GM19099 (cell line): ENCODE measurements around the gene SLC25A6.

Source experiments
- POLR2A ChIP-seq: IDR thresholded peaks from 3 replicates; pipeline ENCODE4 v1.6.1; 2011; ENCODE audit warnings: low read depth; ENCODE audit not compliant: insufficient read length; ENCODE audit errors: extremely low read depth

Gene SLC25A6

DNA sequence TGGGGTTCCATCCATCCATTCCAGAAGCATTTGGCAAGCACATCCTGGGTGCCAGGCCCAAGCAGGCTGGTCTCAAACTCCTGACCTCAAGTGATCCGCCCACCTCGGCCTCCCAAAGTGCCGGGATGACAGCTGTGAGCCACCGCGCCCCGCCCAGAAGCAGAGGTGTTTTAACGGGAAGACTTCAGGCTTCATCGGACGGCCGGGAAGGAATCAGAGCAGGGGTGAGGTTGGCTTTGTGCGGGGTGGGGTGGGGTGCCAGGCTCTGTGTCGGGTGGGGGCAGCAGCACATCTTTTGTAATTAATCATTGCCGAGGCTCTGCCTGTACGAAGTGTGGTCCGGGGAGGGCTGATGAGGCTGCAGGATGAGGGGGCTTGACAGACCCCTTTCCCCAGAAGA, 5.1 kb upstream of the SLC25A6 start:
- TF ChIP-seq POLR2A, result no peak

DNA sequence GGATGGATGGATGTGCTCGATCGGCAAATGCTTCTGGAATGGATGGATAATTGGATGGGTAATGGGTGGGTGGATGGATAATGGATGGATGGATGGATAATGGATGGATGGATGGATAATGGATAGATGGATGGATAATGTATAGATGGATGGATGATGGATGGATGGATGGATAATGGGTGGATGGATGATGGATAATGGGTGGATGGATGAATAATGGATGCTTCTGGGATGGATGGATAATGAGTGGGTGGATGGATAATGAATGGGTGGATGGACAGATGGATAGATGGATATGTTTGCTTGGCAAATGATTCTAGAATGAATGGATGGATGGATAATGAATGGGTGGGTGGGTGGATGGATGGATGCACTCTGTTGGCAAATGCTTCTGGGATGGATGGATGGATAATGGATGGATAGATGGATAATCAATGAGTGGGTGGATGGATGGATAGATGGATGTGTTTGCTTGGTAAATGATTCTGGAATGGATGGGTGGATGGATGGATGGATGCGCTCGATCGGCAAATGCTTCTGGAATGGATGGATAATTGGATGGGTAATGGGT, 3.8 kb upstream of the SLC25A6 start:
- TF ChIP-seq POLR2A, result peak; percentile 13

DNA sequence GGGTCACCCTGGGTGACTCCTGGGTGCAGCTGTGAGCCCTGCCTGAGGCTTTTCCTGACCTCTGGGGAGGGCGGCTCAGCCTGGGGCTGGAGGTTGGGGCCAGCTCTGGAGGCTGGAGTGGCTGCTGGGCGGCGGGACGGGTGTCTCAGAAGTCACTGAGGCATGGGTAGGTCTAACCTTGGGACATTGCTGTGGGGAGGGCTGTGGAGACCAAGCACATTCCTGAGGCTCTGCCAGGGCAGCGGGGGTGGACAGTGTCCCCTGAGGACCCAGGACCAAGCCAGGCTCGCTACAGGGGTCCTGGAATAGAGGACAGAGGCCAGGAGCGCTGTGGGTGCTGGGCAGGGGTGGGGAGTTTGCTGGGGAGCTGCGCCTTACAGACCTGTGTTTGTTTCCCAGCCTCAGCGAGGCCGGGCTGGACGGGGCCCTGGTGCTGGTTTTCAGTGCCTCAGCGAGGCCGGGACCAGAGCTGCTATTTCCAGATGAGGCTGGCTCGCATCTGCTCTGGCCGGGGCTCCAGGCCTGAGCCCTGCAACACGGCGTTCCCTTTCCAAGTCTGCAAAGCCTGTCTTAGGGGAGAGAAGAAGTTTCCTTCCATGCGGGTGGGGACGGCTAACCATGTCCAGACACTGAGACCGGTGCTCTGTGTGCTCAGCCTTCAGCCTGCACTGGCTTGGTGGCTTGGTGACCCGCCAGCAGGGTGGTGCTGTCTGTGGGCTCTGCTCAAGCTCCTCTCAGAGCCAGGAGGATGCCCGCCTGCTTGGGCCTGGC, 3.0 kb upstream of the SLC25A6 start:
- TF ChIP-seq POLR2A, result no peak

DNA sequence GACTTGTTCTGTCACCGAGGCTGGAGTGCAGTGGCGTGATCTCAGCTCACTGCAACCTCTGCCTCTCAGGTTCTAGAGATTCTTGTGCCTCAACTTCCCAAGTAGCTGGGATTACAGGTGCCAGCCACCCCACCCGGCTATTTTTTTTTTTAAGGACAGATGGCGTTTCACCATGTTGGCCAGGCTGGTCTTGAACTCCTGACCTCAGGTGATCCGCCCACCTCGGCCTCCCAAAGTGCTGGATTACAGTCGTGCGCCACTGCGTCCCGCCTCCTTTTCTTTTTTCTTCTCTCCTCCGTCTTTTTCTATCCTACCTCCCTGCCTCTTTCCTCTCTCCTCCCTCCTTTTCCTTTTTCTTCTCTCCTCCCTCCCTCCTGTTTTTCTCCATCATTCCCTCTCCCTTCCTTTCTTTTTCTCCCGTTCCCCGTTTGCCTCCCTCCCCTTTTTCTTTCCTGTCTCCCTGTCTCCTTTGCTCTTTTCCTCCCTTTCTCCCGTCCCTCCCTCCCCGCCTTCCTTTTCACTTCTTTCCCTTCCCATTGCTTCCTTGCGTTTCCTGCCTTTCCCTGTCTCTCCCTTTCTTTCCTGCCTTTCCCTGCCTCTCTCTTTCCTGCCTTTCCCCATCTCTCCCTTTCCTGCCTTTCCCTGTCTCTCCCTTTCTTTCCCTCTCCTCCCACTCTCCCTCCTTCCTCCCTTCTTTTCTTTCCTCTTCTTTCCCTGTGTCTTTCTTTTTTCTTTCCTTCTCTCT, 2.1 kb upstream of the SLC25A6 start:
- no peak for TF ChIP-seq POLR2A

GRCh38 chrX:1392376-1393068, 609 bp upstream of the SLC25A6 start:
- TF ChIP-seq POLR2A, result peak; percentile 91

- no peak for TF ChIP-seq POLR2A
Observed at GRCh38 chrX:1391370-1391706, 575 bp downstream of the SLC25A6 start.

- TF ChIP-seq POLR2A, result no peak
Observed at GRCh38 chrX:1390621-1391369, 1.1 kb downstream of the SLC25A6 start.

DNA sequence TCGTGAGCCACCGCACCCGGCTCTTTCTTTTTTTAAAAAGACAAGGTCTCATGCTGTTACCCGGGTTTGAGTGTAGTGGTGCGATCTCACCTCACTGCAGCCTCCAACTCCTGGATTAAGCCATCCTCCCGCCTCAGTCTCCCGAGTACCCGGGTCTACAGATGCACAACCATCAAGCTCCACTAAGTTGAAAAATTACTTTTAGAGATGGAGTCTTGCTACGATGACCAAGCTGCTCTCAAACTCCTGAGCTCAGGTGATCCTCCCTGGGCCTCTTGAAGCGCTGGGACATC, 2.0 kb downstream of the SLC25A6 start:
- no peak for TF ChIP-seq POLR2A

DNA sequence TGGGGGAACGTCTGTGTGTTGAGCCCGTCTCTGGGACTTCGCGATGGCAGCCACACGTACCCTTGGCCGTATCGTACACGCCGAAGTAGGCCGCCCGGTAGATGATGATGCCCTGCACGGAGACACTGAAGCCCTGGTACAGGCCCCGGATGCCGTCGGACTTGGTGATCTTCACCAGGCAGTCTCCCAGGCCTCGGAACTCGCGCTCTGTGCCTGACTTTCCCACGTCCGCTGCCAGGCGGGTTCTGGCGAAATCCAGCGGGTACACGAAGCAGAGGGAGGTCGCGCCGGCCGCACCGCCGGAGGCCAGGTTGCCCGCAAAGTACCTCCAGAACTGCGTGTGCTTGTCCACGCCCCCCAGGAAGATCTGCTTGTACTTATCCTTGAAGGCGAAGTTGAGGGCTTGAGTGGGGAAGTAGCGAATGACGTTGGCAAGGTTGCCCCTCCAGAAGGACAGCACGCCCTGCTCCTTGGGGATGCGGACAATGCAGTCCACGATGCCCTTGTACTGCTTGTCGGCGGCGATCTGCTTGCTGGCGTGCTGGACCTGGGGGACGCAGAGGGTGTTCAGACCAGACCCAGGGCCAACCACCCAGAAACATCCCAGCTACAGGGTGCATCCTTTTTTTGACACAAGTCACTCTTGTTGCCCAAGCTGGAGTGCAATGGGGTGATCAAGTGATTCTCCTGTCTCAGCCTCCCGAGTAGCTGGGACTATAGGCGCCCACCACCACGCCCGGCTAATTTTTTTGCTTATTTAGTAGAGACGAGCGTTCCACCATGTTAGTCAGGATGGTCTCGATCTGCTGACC, 2.5 kb downstream of the SLC25A6 start:
- no peak for TF ChIP-seq POLR2A

DNA sequence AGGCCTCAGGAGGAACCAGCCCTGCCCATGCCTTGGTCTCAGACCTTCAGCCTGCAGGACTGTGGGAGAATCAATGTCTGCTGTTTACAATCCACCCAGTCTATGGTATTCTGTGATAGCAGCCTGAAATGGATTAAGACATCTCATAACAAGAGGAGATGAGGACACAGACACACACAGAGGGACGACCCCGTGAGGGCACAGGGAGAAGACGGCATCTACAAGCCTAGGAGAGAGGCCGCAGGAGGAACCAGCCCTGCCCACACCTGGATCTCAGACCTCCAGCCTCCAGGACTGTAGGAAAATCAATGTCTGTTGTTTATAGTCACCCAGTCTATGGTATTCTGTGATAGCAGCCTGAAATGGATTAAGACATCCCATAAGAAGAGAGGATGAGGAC, 3.3 kb downstream of the SLC25A6 start:
- TF ChIP-seq POLR2A, result no peak

DNA sequence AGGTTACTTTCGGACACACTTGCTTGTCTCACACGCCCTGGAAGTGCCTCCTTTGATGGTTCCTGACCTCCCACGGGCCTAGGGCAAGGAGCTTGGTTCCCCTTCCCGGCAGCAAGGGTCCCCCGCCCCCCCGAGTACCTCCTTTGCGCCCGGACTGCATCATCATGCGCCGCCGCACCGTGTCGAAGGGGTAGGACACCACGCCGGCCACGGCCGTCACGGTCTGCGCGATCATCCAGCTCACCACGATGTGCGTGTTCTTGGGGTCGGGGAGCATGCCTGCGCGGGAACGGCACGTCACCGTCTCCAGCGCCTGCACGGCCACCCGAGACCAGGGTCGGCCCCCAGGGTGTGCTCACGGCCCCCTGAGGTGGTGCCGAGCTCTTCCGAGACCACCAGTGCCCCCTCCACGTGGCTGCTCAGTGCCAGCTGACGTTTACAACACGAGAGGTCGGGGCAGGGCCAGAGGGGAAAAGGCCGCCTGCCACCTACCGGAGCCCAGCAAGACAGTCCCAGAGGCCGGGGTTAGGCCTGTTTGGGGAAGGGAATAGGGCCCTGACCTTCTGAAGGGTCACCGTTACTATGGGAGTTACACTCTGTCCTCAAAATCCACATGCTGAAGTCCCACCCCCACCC, 4.7 kb downstream of the SLC25A6 start:
- no peak for TF ChIP-seq POLR2A

DNA sequence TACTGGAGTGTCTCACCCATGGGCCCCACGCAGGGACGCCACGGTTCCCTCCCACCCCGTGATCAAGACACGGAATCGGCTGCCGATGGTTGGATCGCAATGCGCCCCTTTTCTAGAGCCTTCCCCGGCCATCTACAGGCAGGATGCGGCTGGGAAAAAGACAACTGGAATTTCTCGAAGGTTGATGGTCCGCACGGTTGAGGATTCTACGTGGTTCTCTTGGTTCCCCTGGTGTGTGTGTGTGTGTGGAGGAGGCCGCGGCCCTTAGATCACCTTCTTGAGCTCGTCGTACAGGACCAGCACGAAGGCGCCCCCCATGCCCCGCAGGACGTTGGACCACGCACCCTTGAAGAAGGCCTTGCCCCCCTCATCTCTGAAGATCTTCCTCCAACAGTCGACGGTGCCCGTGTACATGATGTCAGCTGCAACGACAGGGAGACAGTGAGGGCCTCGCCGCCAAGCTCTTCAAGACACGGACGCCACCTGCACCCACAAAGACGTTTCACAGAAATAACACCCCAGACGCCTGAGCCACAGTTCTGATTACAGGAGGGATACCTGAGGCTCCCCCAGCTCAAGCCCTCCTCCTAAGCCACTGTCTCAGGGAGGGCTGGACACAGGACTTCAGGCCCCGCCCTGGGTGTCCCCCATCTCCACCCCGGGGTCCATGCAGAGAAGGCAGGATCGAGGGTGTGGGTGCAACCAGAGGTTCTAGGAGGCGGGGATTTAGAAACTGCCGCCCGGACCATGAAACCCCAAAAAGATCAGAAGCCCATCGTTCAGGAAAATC, 5.4 kb downstream of the SLC25A6 start:
- no peak for TF ChIP-seq POLR2A
